Smooth muscle cell (in vitro differentiated cells): ENCODE results near the gene CERS1. TPM values are rescaled to one million over a fixed set of nuclear protein-coding genes. Genes with fewer than 3 reads are reported as not detected.

ENCODE experiments used
- DNase-seq: peaks from one replicate; lab custom pipeline; 2025; ENCODE audit not compliant: unreplicated experiment; lab: John Stamatoyannopoulos, UW
- H2AFZ ChIP-seq: fragments of 200-600 bp; sonication (generic); 2 replicates; pipeline ENCODE4 v1.6.0; 2016; ENCODE audit warnings: antibody characterized with exemption, low read depth, mild to moderate bottlenecking
- H3F3A ChIP-seq: fragments of 200-600 bp; sonication (generic); 2 replicates; pipeline ENCODE4 v1.6.0; 2017; ENCODE audit warnings: antibody characterized with exemption, low read depth
- H3K27ac ChIP-seq: fragments of 200-600 bp; sonication (generic); 2 replicates; pipeline ENCODE4 v1.5.1; 2016; ENCODE audit warnings: low read depth, mild to moderate bottlenecking
- H3K27me3 ChIP-seq: fragments of 200-600 bp; sonication (generic); 2 replicates; pipeline ENCODE4 v1.6.1; 2016; ENCODE audit warnings: low read depth, mild to moderate bottlenecking
- H3K36me3 ChIP-seq: fragments of 200-600 bp; sonication (generic); 2 replicates; pipeline ENCODE4 v1.5.1; 2016; ENCODE audit warnings: low read depth
- H3K4me1 ChIP-seq: fragments of 200-600 bp; sonication (generic); 2 replicates; pipeline ENCODE4 v1.5.1; 2016; ENCODE audit warnings: low read depth
- H3K4me2 ChIP-seq: fragments of 200-600 bp; sonication (generic); 2 replicates; pipeline ENCODE4 v1.6.0; 2016; ENCODE audit warnings: mild to moderate bottlenecking
- H3K4me3 ChIP-seq: fragments of 200-600 bp; sonication (generic); 2 replicates; pipeline ENCODE4 v1.5.1; 2016; ENCODE audit warnings: mild to moderate bottlenecking
- H3K79me2 ChIP-seq: fragments of 200-600 bp; sonication (generic); 2 replicates; pipeline ENCODE4 v1.6.0; 2016; ENCODE audit warnings: low read depth, mild to moderate bottlenecking
- H3K9ac ChIP-seq: fragments of 200-600 bp; sonication (generic); 2 replicates; pipeline ENCODE4 v1.6.0; 2016; ENCODE audit warnings: low read depth
- H3K9me3 ChIP-seq: fragments of 200-600 bp; sonication (generic); replicated peaks from 2 replicates; pipeline ENCODE4 v1.5.1; 2016; ENCODE audit warnings: low read depth
- H4K20me1 ChIP-seq: fragments of 200-600 bp; sonication (generic); 2 replicates; pipeline ENCODE4 v1.6.0; 2016; ENCODE audit warnings: low read depth
- WGBS: methylation state at CpG from one replicate; pipeline ENCODE4 v1.1.7; 2016; ENCODE audit warnings: low lambda C conversion rate; 5-methylcytosine and 5-hydroxymethylcytosine counted together
- polyA plus RNA-seq: library from polyadenylated mRNA; unstranded; fragments of >200 nt; fragmentation: Nextera tagmentation; extraction: Ambion mirVana; gene quantifications from 2 replicates; pipeline ENCODE4 v1.2.1, GENCODE V29; 2016
- total RNA-seq: library from RNA; depleted of rRNA; stranded (reverse); fragments of >200 nt; gene quantifications from 2 replicates; pipeline ENCODE4 v1.2.3, GENCODE V29; 2014
- TF ChIP-seq, protein P1 (sequence below): fragments of 200-600 bp; sonication (generic); IDR thresholded peaks from 2 replicates; pipeline ENCODE4 v1.5.1; 2017; ENCODE audit warnings: borderline replicate concordance, mild to moderate bottlenecking, antibody characterized with exemption; ENCODE audit not compliant: insufficient read depth, poor library complexity, severe bottlenecking

Gene CERS1
- 0.81 and 2.4 TPM in 2 replicates for total RNA-seq
- 4.2 TPM in 2 replicates for polyA plus RNA-seq

GRCh38 chr19:18895824-18896341, at the start of gene CERS1:
CERS1 (minus strand) TSS chr19:18896158; CDS start chr19:18896072, 86 bp downstream.
- Histone ChIP-seq H3K27ac (no peak within 1 kb of the TSS), H3K4me1 (peaks cover 9% of the 10 kb centered on the region), H3K27me3 (no peaks in the 10 kb centered on the region), H3K79me2 (no peaks in the 10 kb centered on the region), H3K9ac (no peak within 1 kb of the TSS), H3K36me3 (no peaks in the 10 kb centered on the region), H3K4me2 (peak within 1 kb of the TSS; percentile 96), H2AFZ (no peak within 1 kb of the TSS), H4K20me1 (peaks cover 11% of the 10 kb centered on the region), H3K4me3 (peak within 1 kb of the TSS; percentile 59), H3F3A (no peaks in the 10 kb centered on the region), H3K9me3 (no peaks in the 10 kb centered on the region)
- WGBS, result 2% methylated on average over 24 of the region's 89 CpGs
- DNase-seq, result no peak
- TF ChIP-seq, protein P1, sequence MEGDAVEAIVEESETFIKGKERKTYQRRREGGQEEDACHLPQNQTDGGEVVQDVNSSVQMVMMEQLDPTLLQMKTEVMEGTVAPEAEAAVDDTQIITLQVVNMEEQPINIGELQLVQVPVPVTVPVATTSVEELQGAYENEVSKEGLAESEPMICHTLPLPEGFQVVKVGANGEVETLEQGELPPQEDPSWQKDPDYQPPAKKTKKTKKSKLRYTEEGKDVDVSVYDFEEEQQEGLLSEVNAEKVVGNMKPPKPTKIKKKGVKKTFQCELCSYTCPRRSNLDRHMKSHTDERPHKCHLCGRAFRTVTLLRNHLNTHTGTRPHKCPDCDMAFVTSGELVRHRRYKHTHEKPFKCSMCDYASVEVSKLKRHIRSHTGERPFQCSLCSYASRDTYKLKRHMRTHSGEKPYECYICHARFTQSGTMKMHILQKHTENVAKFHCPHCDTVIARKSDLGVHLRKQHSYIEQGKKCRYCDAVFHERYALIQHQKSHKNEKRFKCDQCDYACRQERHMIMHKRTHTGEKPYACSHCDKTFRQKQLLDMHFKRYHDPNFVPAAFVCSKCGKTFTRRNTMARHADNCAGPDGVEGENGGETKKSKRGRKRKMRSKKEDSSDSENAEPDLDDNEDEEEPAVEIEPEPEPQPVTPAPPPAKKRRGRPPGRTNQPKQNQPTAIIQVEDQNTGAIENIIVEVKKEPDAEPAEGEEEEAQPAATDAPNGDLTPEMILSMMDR, result no peak

DNA sequence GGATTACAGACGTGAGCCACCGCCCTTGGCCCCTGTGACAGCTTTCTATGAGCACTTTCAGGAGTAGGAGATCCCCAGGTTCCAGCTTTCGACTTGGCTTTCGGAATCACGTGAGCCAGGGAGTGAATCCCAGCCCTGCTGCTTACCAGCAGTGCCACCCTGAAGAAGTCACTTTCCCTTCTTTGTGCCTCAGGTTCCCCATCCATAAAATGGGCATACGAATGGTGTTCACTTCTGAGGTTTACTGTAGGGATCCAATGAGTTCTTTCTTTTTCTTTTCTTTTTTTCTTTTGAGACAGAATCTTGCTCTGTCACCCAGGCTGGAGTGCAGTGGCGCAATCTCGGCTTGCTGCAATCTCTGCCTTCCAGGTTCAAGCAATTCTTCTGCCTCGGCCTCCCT, 49.3 kb upstream of the CERS1 start:
- H3K27ac ChIP-seq, result no peak overlapping the region
- no peaks in the 10 kb centered on the region for H3K27me3 ChIP-seq
- H3F3A ChIP-seq, result no peaks in the 10 kb centered on the region
- H3K4me3 ChIP-seq, result no peak overlapping the region
- no peak overlapping the region for H3K9ac ChIP-seq
- H3K9me3 ChIP-seq, result no peaks in the 10 kb centered on the region
- H3K4me1 ChIP-seq, result no peaks in the 10 kb centered on the region
- TF ChIP-seq, protein P1, result no peak
- peaks cover 5% of the 10 kb centered on the region for H3K79me2 ChIP-seq
- no peaks in the 10 kb centered on the region for H3K36me3 ChIP-seq
- no peaks in the 10 kb centered on the region for H4K20me1 ChIP-seq
- no peak overlapping the region for H2AFZ ChIP-seq
- H3K4me2 ChIP-seq, result no peak overlapping the region
- WGBS, result 87% methylated on average over 9 of the region's 9 CpGs
- DNase-seq, result no peak

DNA sequence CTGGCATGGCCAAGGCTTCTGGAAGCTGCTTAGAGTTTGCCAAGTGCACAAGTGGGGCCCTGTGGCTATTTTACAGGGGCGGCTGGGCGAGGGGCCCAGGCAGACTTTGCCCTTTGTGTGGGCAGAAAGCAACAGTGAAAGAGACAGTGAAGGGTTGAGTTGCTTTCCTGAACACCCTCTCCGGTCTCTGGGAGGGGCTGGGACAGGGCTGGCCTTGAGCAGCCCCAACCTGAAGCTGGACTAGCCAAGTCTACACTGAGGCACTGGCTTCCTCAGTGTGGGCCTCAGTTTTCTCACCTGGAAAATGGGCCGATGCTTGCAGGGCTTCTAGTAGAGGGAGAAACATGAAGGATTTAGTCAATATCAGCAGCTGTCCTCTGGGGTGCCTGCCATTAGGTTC, 47.5 kb upstream of the CERS1 start:
- Histone ChIP-seq H3K9ac (no peak overlapping the region), H3K36me3 (no peaks in the 10 kb centered on the region), H3K4me3 (no peak overlapping the region), H3K9me3 (no peaks in the 10 kb centered on the region), H4K20me1 (peaks cover 14% of the 10 kb centered on the region), H3K27ac (no peak overlapping the region), H3F3A (no peaks in the 10 kb centered on the region), H3K27me3 (no peaks in the 10 kb centered on the region), H3K4me2 (no peak overlapping the region), H3K4me1 (peaks cover 6% of the 10 kb centered on the region), H3K79me2 (peaks cover 20% of the 10 kb centered on the region), H2AFZ (no peak overlapping the region)
- 98% methylated on average over 4 of the region's 4 CpGs for WGBS
- no peak for DNase-seq
- TF ChIP-seq, protein P1, result no peak

- TF ChIP-seq, protein P1, result no peak
- WGBS, result 87% methylated on average over 6 of the region's 6 CpGs
Measured at GRCh38 chr19:18942692-18943091, 46.7 kb upstream of the CERS1 start.

More at GRCh38 chr19:18942692-18943091, 46.7 kb upstream of the CERS1 start:
- no peak overlapping the region for H3K27ac ChIP-seq
- no peak overlapping the region for H3K4me2 ChIP-seq
- H3F3A ChIP-seq, result no peaks in the 10 kb centered on the region
- H3K9ac ChIP-seq, result no peak overlapping the region
- H3K79me2 ChIP-seq, result peaks cover 20% of the 10 kb centered on the region
- H4K20me1 ChIP-seq, result peaks cover 14% of the 10 kb centered on the region
- no peak overlapping the region for H3K4me3 ChIP-seq
- no peak overlapping the region for H2AFZ ChIP-seq
- H3K9me3 ChIP-seq, result no peaks in the 10 kb centered on the region
- no peaks in the 10 kb centered on the region for H3K27me3 ChIP-seq
- DNase-seq, result no peak
- peaks cover 6% of the 10 kb centered on the region for H3K4me1 ChIP-seq
- no peaks in the 10 kb centered on the region for H3K36me3 ChIP-seq
